Stomach (tissue), 9 donors: ENCODE data around the gene TMPRSS3. TPM values are rescaled to one million over a fixed set of nuclear protein-coding genes. Genes with fewer than 3 reads are reported as not detected.

Source experiments
- DNase-seq, 2 donors: peaks; one replicate each; pipeline versions ENCODE4 v3.0.0 to v3.0.0-alpha.2; 2013 to 2019
- H3K27ac ChIP-seq, 5 donors: fragments of 200-600 bp in 4 of 5; sonication (generic) in 4 of 5; one replicate each; pipeline ENCODE4 v1.5.1; 2013 to 2019; ENCODE audit warnings: mild to moderate bottlenecking in 1 of 5, moderate library complexity in 1 of 5
- H3K27me3 ChIP-seq, 3 donors: fragments of 200-600 bp; sonication (generic); one replicate each; pipeline ENCODE4 v1.5.1; 2017 to 2019; ENCODE audit warnings: mixed run types in 1 of 3
- H3K36me3 ChIP-seq, 4 donors: fragments of 200-600 bp; sonication (generic); 1 replicate in 3 of 4; 2 replicates in 1 of 4; pipeline ENCODE4 v1.5.1; 2016 to 2019
- H3K4me1 ChIP-seq, 4 donors: fragments of 200-600 bp; sonication (generic); one replicate each; pipeline ENCODE4 v1.5.1; 2016 to 2019
- H3K4me3 ChIP-seq, 4 donors: fragments of 200-600 bp; sonication (generic) in 3 of 4; one replicate each; pipeline ENCODE4 v1.5.1; 2016 to 2019; ENCODE audit warnings: mild to moderate bottlenecking in 1 of 4
- H3K9me3 ChIP-seq, 4 donors: fragments of 200-600 bp; sonication (generic); one replicate each; pipeline ENCODE4 v1.5.1; 2016 to 2019
- CTCF ChIP-seq, 7 experiments: fragments of 450-650 bp in 4 of 7; fragments of 200-600 bp in 3 of 7; sonication (generic) in 3 of 7; IDR thresholded peaks; one replicate each; pipeline ENCODE4 v1.5.1; 2016 to 2019; ENCODE audit warnings: antibody characterized with exemption in 7 of 7, control low read depth in 2 of 7, mild to moderate bottlenecking in 1 of 7
- EP300 ChIP-seq: sonication (generic); formaldehyde crosslinking; IDR thresholded peaks from one replicate; pipeline ENCODE4 v1.6.1; 2017; ENCODE audit warnings: antibody characterized with exemption
- POLR2A ChIP-seq, 4 donors: fragments of 450-650 bp; IDR thresholded peaks; one replicate each; pipeline ENCODE4 v1.6.1; 2016; ENCODE audit warnings: antibody characterized with exemption in 4 of 4, control low read depth in 2 of 4, mild to moderate bottlenecking in 1 of 4, moderate library complexity in 1 of 4
- POLR2AphosphoS5 ChIP-seq, 3 donors: sonication (generic); formaldehyde crosslinking; IDR thresholded peaks; one replicate each; pipeline ENCODE4 v1.6.1; 2016; ENCODE audit warnings: antibody characterized with exemption in 3 of 3
- WGBS, 5 donors: extraction: QIAGEN DNeasy Blood & Tissue Kit in 3 of 5; methylation state at CpG; one replicate each; pipeline versions ENCODE4 v1.1.5 to v1.1.7; 2013 to 2018; 5-methylcytosine and 5-hydroxymethylcytosine counted together
- intact Hi-C: fragments of 100-400 bp; cut with DNase I; formaldehyde crosslinking; loops from one replicate; pipeline ENCODE4 v1.15.1; 2023; ENCODE audit warnings: low total_unique reads
- polyA plus RNA-seq, 3 donors: library from polyadenylated mRNA; stranded (reverse); fragments of 200-250 nt; gene quantifications; one replicate each; pipeline ENCODE4 v1.2.3, GENCODE V29; 2013
- total RNA-seq, 5 donors: library from RNA; depleted of rRNA; stranded (reverse); fragments of >200 nt; gene quantifications; one replicate each; pipeline versions ENCODE4 v1.1.0 to v1.2.3, GENCODE V29; 2014 to 2016
- donor health status: healthy with polysubstance abuse.
- donor health status: Bipolar disorder and iron deficiency.
- donor health status: healthy.

TMPRSS3 gene
- total and polyA plus RNA-seq, 8 donors, result 0.45 to 37.9 (median 3.9) TPM; not detected in 1

- intact Hi-C loops, result loop anchor here (10.0 kb wide), 1 partner anchor 51 kb away; the partner anchor contains the start of gene TFF2
- Histone ChIP-seq H3K36me3 (no peaks in the 10 kb centered on the region), H3K27me3 (peaks cover 0 to 19% (median 0%) of the 10 kb centered on the region in 3 donors), H3K4me1 (peaks cover 0 to 4% (median 1%) of the 10 kb centered on the region in 4 donors), H3K9me3 (peaks cover 0 to 9% (median 2%) of the 10 kb centered on the region in 4 donors), H3K27ac (peak overlapping the region; percentile 18 to 62 (median 29)), H3K4me3 (peak overlapping the region in 2 of 4 donors; percentile 11 to 22)
- no peak for DNase-seq
- no peak for TF ChIP-seq POLR2A (IDR thresholded peaks at IDR 0.05)
- no peak for TF ChIP-seq EP300
- no peak for TF ChIP-seq CTCF (IDR thresholded peaks at IDR 0.05)
- no peak for TF ChIP-seq POLR2AphosphoS5 (IDR thresholded peaks at IDR 0.05)
- 77 to 89% (median 88%) methylated on average over 19 to 23 of the region's 23 CpGs for WGBS, 5 donors
Observed at GRCh38 chr21:42405064-42406013, 9.5 kb upstream of the TMPRSS3 start.

- Histone ChIP-seq H3K9me3 (peaks cover 0 to 9% (median 2%) of the 10 kb centered on the region in 4 donors), H3K4me1 (peaks cover 0 to 4% (median 1%) of the 10 kb centered on the region in 4 donors), H3K27me3 (peaks cover 0 to 19% (median 0%) of the 10 kb centered on the region in 3 donors), H3K4me3 (peak overlapping the region in 1 of 4 donors; percentile 15), H3K27ac (peak overlapping the region in 3 of 5 donors; percentile 29 to 43 (median 34)), H3K36me3 (no peaks in the 10 kb centered on the region)
- intact Hi-C loops, result loop anchor here (10.0 kb wide), 1 partner anchor 50 kb away; the partner anchor contains the start of gene TFF2
- 80 to 83% (median 82%) methylated on average over 10 of the region's 10 CpGs for WGBS, 5 donors
- no peak for TF ChIP-seq CTCF (IDR thresholded peaks at IDR 0.05)
- TF ChIP-seq POLR2A (IDR thresholded peaks at IDR 0.05), result no peak
- TF ChIP-seq EP300, result no peak
- TF ChIP-seq POLR2AphosphoS5 (IDR thresholded peaks at IDR 0.05), result no peak
- no peak for DNase-seq
Observed at GRCh38 chr21:42404539-42404938, 8.7 kb upstream of the TMPRSS3 start.

GRCh38 chr21:42403611-42404231 is 7.9 kb upstream of the TMPRSS3 start, which contains the start of gene UBASH3A:
UBASH3A (plus strand) TSS chr21:42403902; CDS start chr21:42403946, 44 bp downstream.
- Histone ChIP-seq H3K36me3 (no peaks in the 10 kb centered on the region), H3K9me3 (peaks cover 0 to 9% (median 2%) of the 10 kb centered on the region in 4 donors), H3K4me1 (peaks cover 0 to 4% (median 1%) of the 10 kb centered on the region in 4 donors), H3K27me3 (peaks cover 0 to 19% (median 0%) of the 10 kb centered on the region in 3 donors), H3K4me3 (peak within 1 kb of the TSS in 2 of 4 donors; percentile 6 to 15), H3K27ac (peak within 1 kb of the TSS in 4 of 5 donors; percentile 29 to 43 (median 32))
- TF ChIP-seq POLR2AphosphoS5 (IDR thresholded peaks at IDR 0.05) (no peak), CTCF (IDR thresholded peaks at IDR 0.05) (no peak), EP300 (no peak), POLR2A (IDR thresholded peaks at IDR 0.05) (no peak)
- no peak for DNase-seq
- WGBS, 5 donors, result 69 to 82% (median 78%) methylated on average over 20 to 21 of the region's 21 CpGs
- intact Hi-C loops, result loop anchor here (10.0 kb wide), 1 partner anchor 49 kb away; the partner anchor contains the start of gene TFF2

- Histone ChIP-seq H3K9me3 (peaks cover 0 to 9% (median 2%) of the 10 kb centered on the region in 4 donors), H3K4me1 (peaks cover 0 to 4% (median 1%) of the 10 kb centered on the region in 4 donors), H3K27me3 (peaks cover 0 to 15% (median 0%) of the 10 kb centered on the region in 3 donors), H3K4me3 (no peak overlapping the region), H3K27ac (peak overlapping the region in 1 of 5 donors; percentile 60), H3K36me3 (no peaks in the 10 kb centered on the region)
- DNase-seq, result no peak
- intact Hi-C loops, result loop anchor here (10.0 kb wide), 1 partner anchor 47 kb away; the partner anchor contains the start of gene TFF2
- no peak for TF ChIP-seq EP300
- no peak for TF ChIP-seq POLR2AphosphoS5 (IDR thresholded peaks at IDR 0.05)
- no peak for TF ChIP-seq CTCF (IDR thresholded peaks at IDR 0.05)
- no peak for TF ChIP-seq POLR2A (IDR thresholded peaks at IDR 0.05)
- 49 to 63% (median 52%) methylated on average over 2 of the region's 2 CpGs for WGBS, 5 donors
Observed at GRCh38 chr21:42401820-42402251, 6.0 kb upstream of the TMPRSS3 start.
